WI38 (cell line): Measurements from ENCODE around the gene TOMM7.
"Not testable (repeated sequence)": the region's sequence is repeated elsewhere in the genome, so short reads cannot be mapped to it uniquely, and the experiment has no call there.

Source experiments
- H3K4me3 ChIP-seq: 2 replicates; pipeline ENCODE4 v1.5.1; 2011; ENCODE audit warnings: low read depth, mild to moderate bottlenecking, control low read depth, low read length
- TF ChIP-seq, protein P1 (sequence below): IDR thresholded peaks from 2 replicates; pipeline ENCODE4 v1.5.1; 2012; ENCODE audit warnings: low read depth, mild to moderate bottlenecking, control low read depth, low read length

The TOMM7 gene

DNA sequence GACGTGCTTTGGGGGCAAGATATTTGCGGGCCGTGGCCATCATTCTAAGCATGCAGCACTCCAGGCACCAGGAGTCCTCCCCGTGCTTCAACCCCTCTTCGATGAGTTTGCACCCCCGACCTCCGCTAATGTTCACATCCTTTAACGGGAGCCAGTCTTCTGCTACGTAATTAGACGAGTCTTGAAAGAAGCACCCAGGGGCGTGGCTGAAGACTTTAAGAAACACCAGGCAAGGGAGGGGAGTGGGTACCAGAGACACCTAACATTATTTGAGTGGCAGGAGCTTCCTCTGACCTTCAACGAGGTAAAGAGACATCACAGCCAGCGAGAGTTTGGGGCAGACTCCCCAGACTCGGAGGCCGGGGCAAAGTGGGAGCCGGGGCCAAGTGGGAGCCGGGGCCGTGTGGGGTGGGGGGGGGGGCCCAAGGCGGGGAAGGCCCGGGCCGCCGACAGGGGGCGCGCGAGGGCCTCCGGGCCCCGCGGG is 31.1 kb upstream of the TOMM7 start:
- TF ChIP-seq, protein P1, sequence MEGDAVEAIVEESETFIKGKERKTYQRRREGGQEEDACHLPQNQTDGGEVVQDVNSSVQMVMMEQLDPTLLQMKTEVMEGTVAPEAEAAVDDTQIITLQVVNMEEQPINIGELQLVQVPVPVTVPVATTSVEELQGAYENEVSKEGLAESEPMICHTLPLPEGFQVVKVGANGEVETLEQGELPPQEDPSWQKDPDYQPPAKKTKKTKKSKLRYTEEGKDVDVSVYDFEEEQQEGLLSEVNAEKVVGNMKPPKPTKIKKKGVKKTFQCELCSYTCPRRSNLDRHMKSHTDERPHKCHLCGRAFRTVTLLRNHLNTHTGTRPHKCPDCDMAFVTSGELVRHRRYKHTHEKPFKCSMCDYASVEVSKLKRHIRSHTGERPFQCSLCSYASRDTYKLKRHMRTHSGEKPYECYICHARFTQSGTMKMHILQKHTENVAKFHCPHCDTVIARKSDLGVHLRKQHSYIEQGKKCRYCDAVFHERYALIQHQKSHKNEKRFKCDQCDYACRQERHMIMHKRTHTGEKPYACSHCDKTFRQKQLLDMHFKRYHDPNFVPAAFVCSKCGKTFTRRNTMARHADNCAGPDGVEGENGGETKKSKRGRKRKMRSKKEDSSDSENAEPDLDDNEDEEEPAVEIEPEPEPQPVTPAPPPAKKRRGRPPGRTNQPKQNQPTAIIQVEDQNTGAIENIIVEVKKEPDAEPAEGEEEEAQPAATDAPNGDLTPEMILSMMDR = no peak; the same call in 1 of the 2 replicates
- H3K4me3 ChIP-seq = peak overlapping the region; percentile 86

DNA sequence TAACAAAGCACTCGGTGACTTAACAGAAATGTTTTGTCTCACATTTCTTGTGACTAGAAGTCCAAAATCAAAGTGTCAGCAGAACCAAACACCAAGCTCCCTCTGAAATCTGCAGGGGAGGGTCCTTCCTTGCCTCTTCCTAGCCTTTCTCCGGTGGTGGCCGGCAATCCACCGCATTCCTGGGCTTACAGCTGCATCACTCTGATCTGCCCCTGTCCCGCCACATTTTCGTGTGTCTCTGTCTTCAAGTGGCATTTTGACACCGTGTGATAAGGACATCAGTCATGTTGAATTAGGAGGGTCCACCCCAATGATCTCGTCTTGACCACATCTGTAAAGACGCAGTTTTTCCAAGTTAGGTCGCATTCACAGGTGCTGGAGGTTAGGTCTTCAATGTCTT is 30.5 kb upstream of the TOMM7 start:
- TF ChIP-seq, protein P1 = no peak
- H3K4me3 ChIP-seq = no peak overlapping the region

DNA sequence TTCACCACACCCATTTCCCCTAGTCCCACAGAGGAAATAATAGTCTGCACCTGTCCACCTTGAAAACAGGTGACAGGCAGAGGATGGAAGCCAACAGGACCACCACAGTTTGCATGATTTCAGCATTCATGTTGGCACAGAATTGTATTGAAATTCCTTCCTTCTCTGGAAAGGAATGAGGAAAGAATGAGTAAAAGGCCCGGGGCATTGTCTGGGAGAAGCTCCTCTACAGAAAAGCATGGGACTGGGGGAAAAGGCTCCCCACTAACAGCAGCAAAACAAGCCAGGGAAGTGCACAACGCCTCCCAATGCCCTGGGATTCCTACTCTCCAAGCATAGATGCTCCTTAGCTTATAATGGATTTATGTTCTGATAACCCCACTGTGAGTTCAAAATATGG is 28.5 kb upstream of the TOMM7 start:
- TF ChIP-seq, protein P1 = no peak
- H3K4me3 ChIP-seq = no peak overlapping the region

DNA sequence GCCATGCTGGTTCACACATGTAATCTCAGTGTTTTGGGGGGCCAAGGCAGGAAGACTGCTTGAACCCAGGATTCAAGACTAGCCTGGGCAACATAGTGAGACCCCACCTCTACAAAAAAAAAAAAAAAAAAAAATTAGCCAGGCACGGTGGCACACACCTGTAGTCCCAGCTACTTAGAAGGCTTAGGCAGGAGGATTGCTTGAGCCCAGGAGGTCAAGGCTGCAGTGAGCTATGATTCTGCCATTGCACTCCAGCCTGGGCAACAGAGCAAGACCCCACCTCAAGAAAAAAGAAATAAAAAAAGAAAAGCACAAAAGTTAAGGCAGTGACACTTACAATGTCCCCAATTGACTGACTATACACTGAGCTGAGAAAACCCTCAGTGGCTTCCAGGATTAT is 27.7 kb upstream of the TOMM7 start:
- not testable (repeated sequence) for H3K4me3 ChIP-seq

DNA sequence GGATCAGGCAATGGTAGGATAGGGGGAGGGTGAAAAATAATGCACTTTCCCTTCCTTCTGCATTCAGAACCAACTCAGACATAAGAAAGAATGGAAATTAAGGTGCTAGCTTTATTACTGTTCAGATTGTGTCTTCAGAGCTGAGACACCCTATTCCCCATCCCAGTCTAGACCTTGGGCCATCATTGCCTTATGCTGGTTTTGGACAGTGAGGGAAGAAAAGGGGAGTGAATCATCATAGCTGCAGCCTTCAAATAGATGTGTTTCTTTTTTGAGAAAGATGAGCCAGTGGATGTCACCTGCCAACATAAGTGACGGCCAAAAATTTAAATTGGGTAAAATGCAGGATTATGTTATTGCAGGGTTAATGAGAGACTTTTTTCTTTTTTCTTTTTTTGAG is 27.0 kb upstream of the TOMM7 start:
- TF ChIP-seq, protein P1 = no peak
- no peak overlapping the region for H3K4me3 ChIP-seq

DNA sequence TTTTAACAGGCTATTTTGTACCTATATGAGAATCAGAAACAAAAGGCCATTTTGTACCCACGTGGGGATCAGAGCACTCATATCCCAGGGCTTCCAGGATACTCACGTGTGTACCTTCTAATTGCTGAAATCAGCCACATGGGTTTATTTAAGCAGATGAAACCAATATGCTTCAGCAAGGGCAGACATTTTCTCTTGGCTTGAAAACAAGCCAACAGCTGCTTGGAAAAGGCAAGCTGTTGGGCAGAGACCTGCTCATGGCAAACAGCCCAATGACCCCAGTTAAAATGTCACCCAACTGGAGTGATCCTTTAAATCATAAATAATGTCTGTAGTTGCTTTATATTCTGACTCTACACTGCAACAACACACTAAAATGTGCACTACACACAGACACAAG is 26.5 kb upstream of the TOMM7 start:
- H3K4me3 ChIP-seq = no peak overlapping the region
- TF ChIP-seq, protein P1 = no peak

DNA sequence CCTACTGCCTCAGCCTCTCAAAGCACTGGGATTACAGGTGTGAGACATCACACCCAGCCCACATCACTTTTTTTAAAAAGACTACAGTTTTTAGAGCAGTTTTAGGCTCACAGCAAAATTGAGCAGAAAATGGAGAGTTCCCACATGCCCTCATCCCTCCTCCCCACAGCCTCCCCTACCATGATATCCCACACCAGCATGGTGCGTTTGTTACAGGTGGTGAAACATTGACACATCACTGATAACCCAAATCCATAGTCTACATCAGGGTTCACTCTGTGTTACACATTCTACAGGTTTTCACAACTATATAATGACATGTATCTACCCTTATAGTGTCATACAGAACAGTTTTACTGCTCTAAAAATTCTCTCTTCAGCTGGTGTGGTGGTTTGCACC is 24.3 kb upstream of the TOMM7 start:
- H3K4me3 ChIP-seq = no peak overlapping the region
- TF ChIP-seq, protein P1 = no peak

DNA sequence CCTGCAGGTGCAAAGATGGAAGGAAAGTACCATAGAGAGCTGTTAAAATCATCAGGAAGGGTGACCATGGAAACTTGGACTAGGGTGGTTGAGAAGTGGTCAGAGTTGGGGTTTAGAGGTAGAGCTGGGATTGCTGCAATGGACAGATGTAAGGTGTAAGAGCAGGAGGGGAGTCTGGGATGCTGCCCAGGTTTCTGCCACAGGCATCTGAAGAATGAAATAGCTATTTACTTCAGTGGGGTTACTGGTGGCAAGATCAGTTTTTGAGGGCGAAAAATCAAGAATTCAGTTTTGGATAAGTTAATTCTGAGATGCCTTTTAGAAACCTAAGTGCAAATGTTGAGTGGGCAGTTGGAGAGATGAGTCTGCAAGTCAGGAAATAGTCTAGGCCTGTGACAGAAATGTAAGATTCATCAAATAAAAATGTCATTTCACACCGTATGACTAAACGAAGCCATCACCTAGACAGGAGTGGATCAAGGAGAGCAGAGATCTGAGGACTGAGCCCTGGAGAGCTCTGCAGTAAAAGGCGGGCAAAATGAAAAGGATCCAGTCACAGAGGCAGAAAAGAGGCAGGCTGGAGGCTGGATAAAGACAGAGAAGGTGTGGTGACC is 22.7 kb upstream of the TOMM7 start:
- TF ChIP-seq, protein P1 = no peak
- H3K4me3 ChIP-seq = no peak overlapping the region
